ENCODE measurements around the gene RIC1. TPM values are rescaled to one million over a fixed set of nuclear protein-coding genes. Genes with fewer than 3 reads are reported as not detected.

The RIC1 gene
- total and polyA plus RNA-seq, 9 of the 15 experiments (the other 6 are each of a cell fraction or from before 2014, with no cell fraction given), result 3.2 to 25.8 (median 15.0) TPM

DNA sequence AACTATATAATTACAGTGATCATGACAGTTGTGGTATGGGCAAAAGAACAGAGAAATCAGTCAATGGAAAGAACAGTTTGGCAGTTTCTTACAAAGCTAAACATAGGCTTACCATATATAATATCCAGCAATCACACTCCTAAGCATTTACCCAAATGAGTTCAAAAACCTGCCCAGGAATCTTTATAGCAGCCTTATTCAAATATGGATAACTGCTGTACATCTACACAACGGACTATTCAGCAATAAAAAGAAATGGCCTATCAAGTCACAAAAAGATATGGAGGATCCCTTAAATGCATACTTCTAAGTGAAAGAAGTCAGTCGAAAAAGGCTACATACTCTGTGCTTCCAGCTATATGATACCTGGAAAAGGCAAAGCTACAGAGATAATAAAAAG is 167.4 kb downstream of the RIC1 start:
- Histone ChIP-seq H3K36me3 (ENCODE audit: control insufficient read depth, insufficient read depth, low read length) (peaks cover 35% of the 10 kb centered on the region; the same call in 1 of the 3 replicates), H3K4me2 (ENCODE audit: insufficient read depth, low read length) (no peak overlapping the region), H4K20me1 (replicated peaks; ENCODE audit: control insufficient read depth, insufficient read depth, low read length) (no peaks in the 10 kb centered on the region), H3K27ac (ENCODE audit: extremely low read depth, low read depth, low read length) (no peak overlapping the region), H3K9me3 (replicated peaks; ENCODE audit: control insufficient read depth, insufficient read depth, low read depth, low read length) (no peaks in the 10 kb centered on the region), H3K9me1 (ENCODE audit: control insufficient read depth, insufficient read depth, low read length) (no peaks in the 10 kb centered on the region), H3K4me1 (replicated peaks in 1 of 2; ENCODE audit: control insufficient read depth in 2 of 2, insufficient read depth in 2 of 2, low read length in 2 of 2) (no peaks in the 10 kb centered on the region), H3K4me3 (no peak overlapping the region), H3K79me2 (ENCODE audit: control insufficient read depth, insufficient read depth, low read length) (no peaks in the 10 kb centered on the region), H3K27me3 (ENCODE audit: control insufficient read depth in 2 of 2, insufficient read depth in 2 of 2, low read length in 2 of 2) (no peaks in the 10 kb centered on the region), H3K9ac (ENCODE audit: insufficient read depth in 1 of 2, low read depth in 2 of 2, low read length in 2 of 2) (no peak overlapping the region), H2AFZ (ENCODE audit: low read depth, low read length) (no peak overlapping the region)
- DNase-seq (ENCODE audit: extremely low read depth in 1 of 4, low spot score in 3 of 4) (no peak), ATAC-seq (no peak), FAIRE-seq (no peak)
- BruUV-seq (replicated peaks), result no TSS peak
- intact Hi-C loops (cut with micrococcal nuclease), result loop anchor here (5.0 kb wide), 2 partner anchors 81 to 256 kb away; no protein-coding TSS in a partner anchor
- 47% methylated on average over 2 of the region's 2 CpGs for whole genome bisulfite sequencing (ENCODE audit: insufficient coverage, low coverage, missing lambda C conversion rate)
- in situ Hi-C loops (cut with MboI), result no loop called here
- ChIA-PET POLR2A (no interaction called here), CTCF (ENCODE audit: low intra/inter-chr PET ratio) (no interaction called here)
- TF ChIP-seq ZNF184 (CRISPR knock-in tag; IDR thresholded peaks at IDR 0.05) (no peak), NCOA1 (IDR thresholded peaks at IDR 0.05; ENCODE audit: low read depth) (no peak), SAFB2 (IDR thresholded peaks at IDR 0.05; ENCODE audit: borderline replicate concordance, low read depth, low read length, severe bottlenecking) (no peak), KDM5B (IDR thresholded peaks at IDR 0.05; ENCODE audit: insufficient replicate concordance, low read depth, low read length) (no peak), KAT2B (IDR thresholded peaks at IDR 0.05; ENCODE audit: low read depth, low read length) (no peak), CREBBP (IDR thresholded peaks at IDR 0.05; ENCODE audit: low read depth, low read length) (no peak), ZNF140 (CRISPR knock-in tag; IDR thresholded peaks at IDR 0.05) (no peak), ZNF717 (CRISPR knock-in tag; IDR thresholded peaks at IDR 0.05) (no peak), TEAD4 (IDR thresholded peaks at IDR 0.05; ENCODE audit: low read length) (no peak), TEAD4 (CRISPR knock-in tag; IDR thresholded peaks at IDR 0.05; ENCODE audit: borderline replicate concordance) (no peak)
- TF ChIP-seq, protein P1, sequence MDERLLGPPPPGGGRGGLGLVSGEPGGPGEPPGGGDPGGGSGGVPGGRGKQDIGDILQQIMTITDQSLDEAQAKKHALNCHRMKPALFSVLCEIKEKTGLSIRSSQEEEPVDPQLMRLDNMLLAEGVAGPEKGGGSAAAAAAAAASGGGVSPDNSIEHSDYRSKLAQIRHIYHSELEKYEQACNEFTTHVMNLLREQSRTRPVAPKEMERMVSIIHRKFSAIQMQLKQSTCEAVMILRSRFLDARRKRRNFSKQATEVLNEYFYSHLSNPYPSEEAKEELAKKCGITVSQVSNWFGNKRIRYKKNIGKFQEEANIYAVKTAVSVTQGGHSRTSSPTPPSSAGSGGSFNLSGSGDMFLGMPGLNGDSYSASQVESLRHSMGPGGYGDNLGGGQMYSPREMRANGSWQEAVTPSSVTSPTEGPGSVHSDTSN (CRISPR knock-in tag; IDR thresholded peaks at IDR 0.05; ENCODE audit: low read depth), result no peak
- TF ChIP-seq, protein P1 (tag; conservative IDR thresholded peaks at IDR 0.05; ENCODE audit: low read depth), result no peak
- TF ChIP-seq, protein P2, sequence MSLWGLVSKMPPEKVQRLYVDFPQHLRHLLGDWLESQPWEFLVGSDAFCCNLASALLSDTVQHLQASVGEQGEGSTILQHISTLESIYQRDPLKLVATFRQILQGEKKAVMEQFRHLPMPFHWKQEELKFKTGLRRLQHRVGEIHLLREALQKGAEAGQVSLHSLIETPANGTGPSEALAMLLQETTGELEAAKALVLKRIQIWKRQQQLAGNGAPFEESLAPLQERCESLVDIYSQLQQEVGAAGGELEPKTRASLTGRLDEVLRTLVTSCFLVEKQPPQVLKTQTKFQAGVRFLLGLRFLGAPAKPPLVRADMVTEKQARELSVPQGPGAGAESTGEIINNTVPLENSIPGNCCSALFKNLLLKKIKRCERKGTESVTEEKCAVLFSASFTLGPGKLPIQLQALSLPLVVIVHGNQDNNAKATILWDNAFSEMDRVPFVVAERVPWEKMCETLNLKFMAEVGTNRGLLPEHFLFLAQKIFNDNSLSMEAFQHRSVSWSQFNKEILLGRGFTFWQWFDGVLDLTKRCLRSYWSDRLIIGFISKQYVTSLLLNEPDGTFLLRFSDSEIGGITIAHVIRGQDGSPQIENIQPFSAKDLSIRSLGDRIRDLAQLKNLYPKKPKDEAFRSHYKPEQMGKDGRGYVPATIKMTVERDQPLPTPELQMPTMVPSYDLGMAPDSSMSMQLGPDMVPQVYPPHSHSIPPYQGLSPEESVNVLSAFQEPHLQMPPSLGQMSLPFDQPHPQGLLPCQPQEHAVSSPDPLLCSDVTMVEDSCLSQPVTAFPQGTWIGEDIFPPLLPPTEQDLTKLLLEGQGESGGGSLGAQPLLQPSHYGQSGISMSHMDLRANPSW (CRISPR knock-in tag; IDR thresholded peaks at IDR 0.05), result no peak
- TF ChIP-seq, protein P3, sequence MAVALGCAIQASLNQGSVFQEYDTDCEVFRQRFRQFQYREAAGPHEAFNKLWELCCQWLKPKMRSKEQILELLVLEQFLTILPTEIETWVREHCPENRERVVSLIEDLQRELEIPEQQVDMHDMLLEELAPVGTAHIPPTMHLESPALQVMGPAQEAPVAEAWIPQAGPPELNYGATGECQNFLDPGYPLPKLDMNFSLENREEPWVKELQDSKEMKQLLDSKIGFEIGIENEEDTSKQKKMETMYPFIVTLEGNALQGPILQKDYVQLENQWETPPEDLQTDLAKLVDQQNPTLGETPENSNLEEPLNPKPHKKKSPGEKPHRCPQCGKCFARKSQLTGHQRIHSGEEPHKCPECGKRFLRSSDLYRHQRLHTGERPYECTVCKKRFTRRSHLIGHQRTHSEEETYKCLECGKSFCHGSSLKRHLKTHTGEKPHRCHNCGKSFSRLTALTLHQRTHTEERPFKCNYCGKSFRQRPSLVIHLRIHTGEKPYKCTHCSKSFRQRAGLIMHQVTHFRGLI (CRISPR knock-in tag; IDR thresholded peaks at IDR 0.05), result no peak
- TF ChIP-seq, protein P4, sequence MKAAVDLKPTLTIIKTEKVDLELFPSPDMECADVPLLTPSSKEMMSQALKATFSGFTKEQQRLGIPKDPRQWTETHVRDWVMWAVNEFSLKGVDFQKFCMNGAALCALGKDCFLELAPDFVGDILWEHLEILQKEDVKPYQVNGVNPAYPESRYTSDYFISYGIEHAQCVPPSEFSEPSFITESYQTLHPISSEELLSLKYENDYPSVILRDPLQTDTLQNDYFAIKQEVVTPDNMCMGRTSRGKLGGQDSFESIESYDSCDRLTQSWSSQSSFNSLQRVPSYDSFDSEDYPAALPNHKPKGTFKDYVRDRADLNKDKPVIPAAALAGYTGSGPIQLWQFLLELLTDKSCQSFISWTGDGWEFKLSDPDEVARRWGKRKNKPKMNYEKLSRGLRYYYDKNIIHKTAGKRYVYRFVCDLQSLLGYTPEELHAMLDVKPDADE (conservative IDR thresholded peaks at IDR 0.05; ENCODE audit: control insufficient read depth, low read depth, low read length), result no peak
